HG03342 (cell line): ENCODE results near the gene ZDHHC11.
"Not testable (repeated sequence)": the region's sequence is repeated elsewhere in the genome, so short reads cannot be mapped to it uniquely, and the experiment has no call there.

Experiments used
- ATAC-seq: cut with Tn5 transposase; IDR thresholded peaks from one replicate; pipeline ENCODE4 v1.9.1; 2021; ENCODE audit warnings: mild to moderate bottlenecking, moderate library complexity; ENCODE audit not compliant: unreplicated experiment

ZDHHC11 gene

DNA sequence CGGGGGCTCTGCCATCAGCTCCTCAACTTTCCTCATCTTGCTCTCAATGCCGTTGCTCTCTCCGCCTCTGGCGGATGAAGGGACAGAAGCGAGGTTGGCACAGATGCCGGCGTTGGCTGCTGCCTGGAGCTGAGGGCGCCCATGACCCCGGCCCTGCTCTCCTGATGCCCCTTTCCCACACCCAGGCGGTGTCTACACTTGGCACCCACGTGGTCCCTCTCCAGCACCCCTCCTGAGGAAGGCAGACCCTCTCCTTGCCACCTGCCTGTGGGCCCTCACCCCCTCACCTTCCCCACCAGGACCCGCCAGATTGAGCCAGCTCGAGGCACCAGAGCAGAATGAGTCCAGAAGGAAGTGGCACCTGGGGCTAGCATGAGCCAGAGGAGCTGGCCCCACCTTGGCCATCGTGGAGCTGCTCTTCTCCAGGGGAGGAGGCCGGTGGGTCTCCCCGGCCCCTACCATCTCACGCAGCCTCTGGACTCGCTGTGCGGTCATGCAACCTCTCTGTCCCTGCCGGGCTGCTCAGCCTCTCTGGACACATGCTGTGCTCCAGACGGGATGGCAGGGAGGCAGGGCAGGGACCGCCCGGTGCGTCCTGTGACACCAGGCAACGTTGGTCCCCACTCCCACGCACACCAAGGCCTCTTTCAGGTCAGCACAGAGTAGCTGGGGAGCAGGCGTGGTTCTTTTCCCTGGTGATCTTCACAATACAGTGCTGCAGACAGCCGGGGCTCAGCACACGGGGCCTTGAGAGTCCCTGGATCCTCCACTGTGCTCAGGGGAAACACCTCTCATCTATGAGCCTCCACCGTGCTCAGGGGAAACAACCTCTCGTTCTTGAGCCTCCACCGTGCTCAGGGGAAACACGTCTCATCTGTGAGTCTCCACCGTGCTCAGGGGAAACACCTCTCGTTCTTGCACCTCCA lies 4.8 kb downstream of the ZDHHC11 start:
- ATAC-seq, result not testable (repeated sequence)

DNA sequence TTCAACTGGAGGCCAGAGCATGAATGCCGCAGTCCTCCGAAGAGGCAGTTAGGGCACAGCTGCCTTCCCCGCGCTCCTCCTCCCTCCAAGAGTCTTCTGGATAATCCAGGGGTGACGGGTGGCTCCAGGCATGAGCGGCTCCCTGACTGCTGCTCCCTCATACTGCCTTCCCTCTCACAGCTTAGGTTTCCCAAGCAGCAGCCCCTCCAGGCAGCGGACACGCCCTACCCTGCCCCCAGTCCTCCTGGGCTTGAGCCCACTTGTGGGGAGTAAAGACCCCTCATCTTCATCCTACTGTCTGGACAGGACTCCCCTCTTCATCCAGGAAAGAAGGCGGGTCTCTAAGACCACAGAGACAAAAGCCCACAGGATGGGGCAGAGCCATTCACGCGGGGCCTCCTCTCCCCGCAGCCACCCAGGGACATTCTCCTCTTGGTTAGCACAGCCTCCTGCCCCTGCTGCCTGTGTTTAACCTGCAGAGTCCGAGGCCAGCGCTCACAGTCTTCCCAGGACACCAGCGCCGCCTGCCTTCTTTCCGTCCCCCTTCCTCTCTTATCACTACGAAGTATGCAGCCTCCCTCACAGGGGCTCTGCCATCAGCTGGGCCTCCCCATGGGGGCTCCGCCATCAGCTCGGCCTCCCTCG lies 5.6 kb downstream of the ZDHHC11 start:
- not testable (repeated sequence) for ATAC-seq

DNA sequence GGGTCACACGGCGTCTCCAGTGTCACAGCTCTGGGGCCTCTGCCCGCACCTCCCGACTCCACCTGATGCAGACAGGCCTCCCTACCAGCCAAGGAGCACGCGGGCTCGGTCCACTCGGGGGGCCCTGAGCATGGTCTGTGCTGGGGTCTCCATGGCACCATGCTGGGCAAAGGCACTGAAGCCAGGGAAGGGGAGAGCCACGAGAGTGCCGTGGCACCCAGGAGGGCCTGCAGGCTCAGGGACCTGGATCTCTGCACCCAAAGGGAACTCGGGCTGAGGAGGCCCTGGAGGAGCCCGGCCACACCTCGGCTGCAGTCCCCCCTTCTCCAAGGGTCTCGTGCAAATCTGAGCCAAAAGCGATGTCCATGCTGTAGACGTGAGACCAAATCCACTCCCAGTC lies 6.4 kb downstream of the ZDHHC11 start:
- ATAC-seq, result not testable (repeated sequence)

DNA sequence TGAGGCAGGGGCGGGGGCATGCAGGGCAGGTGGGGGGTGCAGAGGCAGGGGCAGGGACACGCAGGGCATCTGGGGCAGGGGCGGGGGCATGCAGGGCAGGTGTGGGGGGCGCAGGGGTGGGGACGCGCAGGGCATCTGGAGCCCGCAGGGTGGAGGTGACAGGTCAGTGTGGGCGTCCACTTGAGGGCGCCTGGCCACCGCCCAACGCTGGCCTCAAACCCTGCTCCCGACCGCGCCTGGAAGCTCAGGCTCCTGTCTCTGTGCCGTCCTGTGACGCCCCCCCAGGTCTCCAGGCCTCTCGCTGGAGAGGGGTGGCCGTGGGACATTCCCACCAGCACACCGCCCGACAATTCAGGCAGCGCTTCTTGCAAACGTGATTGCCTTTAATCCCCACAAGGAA lies 6.9 kb downstream of the ZDHHC11 start:
- not testable (repeated sequence) for ATAC-seq

DNA sequence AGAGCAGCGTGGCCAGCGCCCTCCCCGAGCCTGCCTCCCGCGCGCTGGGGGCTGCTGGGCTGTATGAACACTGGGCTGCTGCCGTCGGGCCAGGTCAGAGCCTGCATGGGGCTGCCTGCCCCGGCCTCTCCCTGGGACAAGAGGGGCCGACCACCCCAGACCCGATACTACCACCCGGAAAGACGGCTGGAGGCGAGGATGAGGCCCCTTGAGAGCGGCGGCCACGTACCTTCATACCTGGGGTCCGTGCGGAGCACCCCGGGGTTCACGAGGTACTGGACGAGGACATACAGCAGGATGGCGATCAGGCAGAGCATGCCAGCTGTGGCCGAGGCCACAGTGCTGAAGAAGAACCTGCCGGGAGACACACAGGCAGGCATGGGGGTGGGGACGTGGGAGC lies 7.4 kb downstream of the ZDHHC11 start:
- not testable (repeated sequence) for ATAC-seq

DNA sequence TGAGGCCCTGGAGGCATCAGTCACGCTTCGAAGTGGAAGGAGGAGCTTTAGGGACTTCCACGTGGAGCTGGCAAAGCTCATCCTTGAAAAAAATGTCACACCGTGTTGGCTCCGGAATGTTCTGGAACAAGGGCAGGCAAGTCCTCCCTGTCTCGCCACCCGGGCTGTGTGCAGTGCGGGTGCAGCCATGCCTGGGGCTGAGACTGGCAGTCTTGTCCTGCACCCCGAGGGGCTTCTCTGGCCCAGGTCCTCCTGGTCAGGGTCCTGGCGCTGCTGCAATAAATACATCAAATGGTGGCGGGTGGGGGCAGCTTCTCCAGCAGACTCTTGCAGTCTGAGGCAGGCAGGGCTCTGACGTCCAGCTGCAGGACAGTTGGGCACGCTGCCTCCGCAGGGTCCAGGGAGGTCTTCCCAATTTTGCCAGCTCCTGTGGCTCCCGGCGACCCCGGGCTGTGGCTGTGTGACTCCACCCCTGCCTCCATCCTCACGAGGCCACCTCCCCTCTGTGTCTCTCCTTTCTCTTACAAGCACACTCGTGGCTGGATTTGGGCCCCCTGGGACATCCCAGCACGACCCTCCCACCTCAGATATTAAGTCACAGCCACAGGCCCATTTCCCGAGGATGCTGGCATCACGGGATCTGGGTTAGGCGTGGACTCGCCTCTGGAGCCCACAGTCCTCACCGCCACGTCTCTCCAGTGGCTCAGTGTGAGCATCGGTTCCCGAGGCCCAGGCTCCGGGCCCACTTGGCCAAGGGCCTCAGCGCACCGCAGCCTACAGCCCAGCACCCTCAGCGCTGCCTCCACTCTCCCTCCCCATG lies 8.2 kb downstream of the ZDHHC11 start:
- not testable (repeated sequence) for ATAC-seq

DNA sequence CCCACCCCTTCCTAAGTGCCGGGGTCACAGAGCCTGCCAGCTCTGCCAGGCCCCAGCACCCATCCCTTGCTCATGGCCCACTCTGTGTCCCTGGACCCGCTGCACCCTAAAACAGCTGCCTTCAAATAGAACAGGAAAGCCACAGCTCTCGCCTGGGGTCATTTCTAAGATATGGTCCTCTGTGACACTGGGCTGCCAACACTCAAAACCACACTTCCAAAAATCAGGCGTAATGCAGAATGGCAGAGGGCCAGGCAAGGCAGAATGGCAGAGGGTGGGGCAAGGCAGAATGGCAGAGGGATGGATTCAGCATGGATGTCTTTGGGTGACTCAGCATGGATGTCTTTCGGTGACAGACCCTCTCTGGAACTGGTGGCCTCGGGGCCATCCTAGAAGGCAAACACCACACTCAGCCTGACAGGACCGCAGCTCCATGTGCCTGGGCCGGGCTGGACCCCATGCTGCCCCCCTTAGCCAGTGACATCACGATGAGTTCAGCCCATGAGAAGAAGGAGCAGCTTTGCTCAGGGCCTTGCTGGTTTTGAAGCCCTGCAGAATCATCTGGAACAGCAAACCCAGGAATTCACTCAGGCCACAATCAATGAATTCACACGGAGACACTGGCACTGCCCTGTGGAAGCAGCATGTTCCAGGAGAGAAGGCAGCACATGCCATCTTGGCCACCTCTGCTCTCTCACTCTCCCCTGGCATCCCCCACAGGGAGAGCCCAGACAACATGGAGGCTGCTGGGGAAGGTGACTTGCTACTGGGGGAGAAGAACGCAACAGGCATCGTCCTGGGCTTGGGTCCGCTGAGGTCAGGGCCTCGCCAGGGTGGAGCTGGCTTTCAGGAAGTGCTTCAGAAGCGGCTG lies 9.0 kb downstream of the ZDHHC11 start:
- not testable (repeated sequence) for ATAC-seq

DNA sequence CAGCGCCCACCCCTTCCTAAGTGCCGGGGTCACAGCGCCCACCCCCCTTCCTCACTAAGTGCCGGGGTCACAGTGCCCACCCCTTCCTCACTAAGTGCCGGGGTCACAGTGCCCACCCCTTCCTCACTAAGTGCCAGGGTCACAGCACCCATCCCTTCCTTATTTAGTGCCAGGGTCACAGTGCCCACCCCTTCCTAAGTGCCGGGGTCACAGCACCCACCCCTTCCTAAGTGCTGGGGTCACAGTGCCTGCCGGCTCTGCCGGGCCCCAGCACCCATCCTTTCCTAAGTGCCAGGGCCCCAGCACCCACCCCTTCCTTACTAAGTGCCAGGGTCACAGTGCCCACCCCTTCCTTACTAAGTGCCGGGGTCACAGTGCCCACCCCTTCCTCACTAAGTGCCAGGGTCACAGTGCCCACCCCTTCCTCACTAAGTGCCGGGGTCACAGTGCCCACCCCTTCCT lies 9.8 kb downstream of the ZDHHC11 start:
- ATAC-seq, result not testable (repeated sequence)

DNA sequence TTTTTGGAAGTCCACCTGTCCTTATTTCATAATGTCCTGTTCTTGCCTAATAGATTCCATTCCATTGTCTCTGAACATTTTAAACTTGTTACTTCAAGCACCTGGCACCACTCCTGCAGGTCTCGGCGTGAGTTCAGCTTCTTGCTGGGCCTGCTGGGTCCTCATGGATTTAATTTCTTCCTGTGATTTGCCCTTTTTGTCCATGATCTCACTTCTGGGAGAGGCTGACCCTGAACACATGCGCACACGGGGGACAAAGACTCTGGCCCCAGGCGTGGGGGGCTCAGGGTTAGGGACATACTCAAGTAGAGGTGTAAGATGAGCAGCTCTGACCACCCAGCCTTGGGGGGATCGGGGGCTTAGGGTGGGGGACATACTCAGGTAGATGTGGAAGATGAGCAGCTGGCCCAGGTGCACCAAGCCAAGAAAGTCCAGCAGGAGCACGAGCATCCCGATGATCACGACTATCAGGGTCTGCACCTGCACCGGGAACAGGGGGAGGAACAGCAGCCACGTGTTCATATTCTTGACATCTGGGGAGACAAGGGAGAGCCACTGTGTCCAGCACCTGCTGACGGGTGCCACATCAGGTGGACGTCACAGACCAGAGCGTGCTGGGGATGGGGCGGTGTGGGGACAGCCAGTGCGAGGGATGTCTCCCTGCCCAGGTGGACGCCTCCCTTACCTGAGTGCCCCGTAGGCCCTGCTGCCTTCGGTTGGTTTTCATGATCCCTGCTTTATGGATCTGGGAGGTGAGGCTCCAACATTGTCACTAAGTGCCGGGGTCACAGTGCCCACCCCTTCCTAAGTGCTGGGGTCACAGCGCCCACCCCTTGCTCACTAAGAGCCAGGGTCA lies 10.4 kb downstream of the ZDHHC11 start:
- not testable (repeated sequence) for ATAC-seq

DNA sequence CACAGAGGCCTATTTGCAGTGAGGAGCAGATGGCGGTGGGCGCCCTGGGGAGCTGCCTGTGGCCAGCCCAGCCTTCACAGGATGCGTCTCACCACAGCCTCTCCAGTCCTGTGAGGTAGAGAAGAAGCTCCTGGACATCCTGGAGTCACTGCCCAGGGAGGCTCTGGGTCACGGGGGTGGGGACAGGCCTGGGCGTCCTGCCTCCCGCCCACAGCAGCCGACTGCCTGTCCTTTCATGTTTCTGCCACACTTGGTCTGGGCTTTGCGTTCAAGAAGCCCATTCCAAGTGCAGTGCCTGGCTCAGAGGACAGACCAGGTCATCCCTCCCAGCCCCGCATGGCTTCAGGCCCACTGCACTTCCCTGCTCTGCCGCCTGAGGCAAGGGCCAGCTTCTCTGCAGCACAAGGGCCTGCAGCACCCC lies 12.3 kb downstream of the ZDHHC11 start:
- not testable (repeated sequence) for ATAC-seq

DNA sequence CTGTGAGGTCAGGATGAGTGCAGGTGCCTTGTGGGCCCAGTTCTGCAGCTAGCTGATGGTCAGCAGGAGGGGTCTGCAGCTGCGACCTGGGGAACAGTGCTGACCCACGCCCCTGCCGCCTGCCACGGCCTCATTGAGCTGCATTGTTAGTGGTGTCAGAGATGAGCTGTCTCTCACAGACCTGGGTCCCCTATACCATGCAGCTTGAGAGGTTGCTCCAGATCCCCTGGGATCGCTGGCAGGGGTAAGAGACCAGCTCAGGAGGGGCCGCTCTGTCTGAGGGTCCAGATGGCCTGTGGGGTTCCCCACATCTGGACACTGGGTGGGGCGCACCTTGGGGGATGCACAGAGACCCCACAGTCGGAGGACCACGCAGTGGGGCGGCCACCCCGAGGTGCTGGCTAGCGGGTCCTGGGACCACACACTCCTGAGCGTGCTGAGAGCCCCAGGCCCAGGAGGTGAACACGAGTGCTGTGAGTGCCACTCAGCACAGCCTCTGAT lies 13.1 kb downstream of the ZDHHC11 start:
- not testable (repeated sequence) for ATAC-seq

DNA sequence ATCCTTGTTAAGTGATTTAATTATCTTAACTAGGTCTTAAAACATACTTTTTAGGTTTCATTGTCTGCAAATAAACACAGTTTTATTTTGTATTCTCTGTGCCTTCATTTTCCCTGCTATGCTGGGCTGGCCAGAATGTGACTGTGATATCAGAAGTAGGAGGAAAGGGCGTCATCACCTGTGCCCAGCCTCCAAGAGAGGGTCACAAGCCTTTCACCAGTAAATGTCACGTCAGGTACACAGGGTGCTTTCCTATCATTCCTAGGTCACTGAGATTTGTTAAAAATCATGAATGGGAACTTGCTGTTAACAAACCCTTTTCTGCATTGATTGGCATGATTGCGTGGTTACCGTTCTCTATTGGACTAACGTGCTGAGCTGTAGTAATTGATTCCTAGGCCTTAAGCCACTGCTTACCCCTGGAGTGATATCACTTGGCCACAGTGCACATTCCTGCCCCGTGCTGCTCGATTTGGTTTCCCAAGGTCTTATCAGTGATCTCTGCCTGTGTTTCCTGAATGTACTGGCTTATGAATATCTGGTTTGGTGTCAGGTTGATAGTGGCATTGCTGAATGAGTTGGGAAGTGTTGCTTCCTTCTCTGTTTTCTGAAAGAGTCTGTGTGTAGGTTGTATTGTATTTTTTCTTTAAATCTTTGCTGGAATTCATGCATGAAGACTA lies 14.7 kb downstream of the ZDHHC11 start:
- ATAC-seq, result not testable (repeated sequence)

DNA sequence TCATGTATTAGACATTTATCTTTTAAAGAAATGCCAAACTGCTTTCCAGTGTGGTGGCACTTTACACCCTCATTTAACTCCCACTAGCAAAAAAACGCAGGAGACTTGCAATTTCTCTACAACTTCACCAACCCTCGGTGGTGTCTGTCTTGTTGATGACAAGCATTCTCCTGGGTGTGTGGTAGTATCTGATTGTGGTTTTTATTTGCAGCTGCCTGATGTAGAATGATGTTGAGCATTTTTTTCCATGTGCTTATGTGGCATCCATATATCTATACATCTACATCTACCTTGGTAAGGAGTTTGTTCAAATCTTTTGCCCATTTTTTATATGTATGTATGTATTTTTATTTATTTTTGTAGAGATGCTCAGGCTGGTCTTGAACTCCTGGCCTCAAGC lies 16.8 kb downstream of the ZDHHC11 start:
- not testable (repeated sequence) for ATAC-seq

DNA sequence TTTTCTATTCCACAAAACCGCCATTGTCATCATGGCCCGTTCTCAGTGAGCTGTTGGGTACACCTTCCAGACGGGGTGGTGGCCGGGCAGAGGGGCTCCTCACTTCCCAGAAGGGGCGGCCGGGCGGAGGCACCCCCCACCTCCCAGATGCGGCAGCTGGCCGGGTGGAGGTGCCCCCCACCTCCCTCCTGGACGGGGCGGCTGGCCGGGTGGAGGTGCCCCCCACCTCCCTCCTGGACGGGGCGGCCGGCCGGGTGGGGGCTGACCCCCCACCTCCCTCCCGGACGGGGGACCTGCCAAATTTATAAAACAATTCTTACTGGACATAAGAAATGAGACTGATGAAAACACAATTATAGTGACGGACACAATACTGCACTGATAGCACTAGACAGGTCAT lies 22.6 kb downstream of the ZDHHC11 start:
- ATAC-seq, result not testable (repeated sequence)

DNA sequence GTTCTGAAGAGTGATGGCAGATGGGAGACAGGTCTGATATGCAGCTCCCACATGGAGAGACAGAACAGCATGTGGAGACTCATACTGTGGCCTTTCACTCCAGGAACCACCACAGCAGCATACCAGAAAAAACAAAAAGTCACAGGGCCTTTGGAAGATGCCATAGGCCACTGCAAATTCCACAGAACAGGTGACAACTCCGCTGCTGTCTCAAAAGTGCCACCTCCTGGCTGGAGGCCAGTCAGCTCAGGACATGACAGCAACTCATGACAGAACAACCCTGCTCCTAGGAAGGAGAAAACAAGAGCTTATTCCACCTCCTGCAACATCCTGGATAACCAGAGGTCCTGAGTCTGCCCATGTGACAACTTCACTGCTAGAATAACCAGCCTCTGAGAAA lies 25.2 kb downstream of the ZDHHC11 start:
- ATAC-seq, result not testable (repeated sequence)

DNA sequence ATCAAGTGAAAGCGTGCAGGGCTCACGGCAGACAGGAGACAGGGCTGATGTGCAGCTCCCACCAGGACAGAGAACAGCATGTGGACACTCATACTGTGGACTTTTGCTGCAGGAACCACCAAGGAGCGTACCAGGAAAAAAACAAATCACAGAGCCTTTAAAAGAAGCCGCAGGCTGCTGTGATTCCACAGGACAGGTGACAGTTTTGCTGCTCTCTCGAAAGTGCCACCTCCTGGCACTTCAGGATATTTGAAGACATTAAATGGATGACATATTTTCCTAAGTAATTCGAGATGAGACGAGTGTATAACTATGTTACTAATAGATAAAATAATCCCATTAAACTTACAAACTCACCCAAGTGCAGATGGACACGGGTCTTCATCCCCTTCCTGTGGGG lies 29.3 kb downstream of the ZDHHC11 start:
- no peak for ATAC-seq

DNA sequence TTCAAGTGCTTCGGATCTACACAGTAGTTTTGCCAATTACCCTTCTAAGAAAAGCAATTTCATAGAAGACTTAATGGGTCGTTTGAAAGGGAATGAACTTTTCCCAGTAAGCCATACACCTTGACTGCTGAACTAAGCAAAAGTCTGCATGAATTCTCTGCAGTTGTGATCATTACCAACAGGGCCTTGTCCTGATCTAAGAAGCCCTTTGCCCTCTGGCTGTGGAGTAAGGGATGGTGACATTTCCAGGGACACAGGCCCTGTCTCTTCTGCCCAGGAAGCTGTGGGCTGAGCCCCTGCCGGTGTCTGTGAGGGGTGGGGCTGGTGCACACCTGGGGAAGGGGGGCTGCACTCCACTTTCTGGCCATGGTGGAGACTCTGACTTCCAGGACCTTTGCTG lies 30.5 kb downstream of the ZDHHC11 start:
- ATAC-seq, result no peak

DNA sequence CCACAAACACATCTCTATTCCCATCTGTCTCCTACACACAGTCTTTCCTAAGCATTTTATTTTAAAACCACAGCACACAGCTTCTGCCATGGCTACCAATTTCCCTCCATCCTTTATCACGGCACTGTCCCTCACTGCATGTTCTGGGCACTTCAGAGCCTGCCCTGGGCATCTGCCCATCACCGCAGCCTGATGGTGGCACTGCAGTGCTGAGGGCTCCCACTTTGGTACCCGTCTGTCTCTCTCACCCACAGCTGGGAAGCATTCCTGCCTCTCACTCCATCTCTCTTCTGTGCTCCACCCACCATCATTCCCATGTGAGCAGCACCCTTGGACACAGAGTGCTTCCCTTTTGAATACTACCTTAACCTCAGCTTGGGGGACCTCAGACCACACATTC lies 31.7 kb downstream of the ZDHHC11 start:
- ATAC-seq, result no peak
